SU-DHL-6 (cell line): ENCODE data around the gene SLC18A3.

Experiments
- EZH2phosphoT487 ChIP-seq: fragments of 200-600 bp; sonication (generic), shearing (Covaris generic); conservative IDR thresholded peaks from 2 replicates; pipeline ENCODE4 v1.6.1; 2018; ENCODE audit warnings: mild to moderate bottlenecking, antibody characterized with exemption, low read length, moderate library complexity, mixed read lengths
- TF ChIP-seq, protein P1 (sequence below): fragments of 200-600 bp; sonication (generic); IDR thresholded peaks from one replicate; pipeline ENCODE4 v1.5.1; 2017; ENCODE audit warnings: antibody characterized with exemption, mild to moderate bottlenecking, low read length, moderate library complexity; ENCODE audit not compliant: insufficient read depth, poor library complexity, severe bottlenecking

DNA sequence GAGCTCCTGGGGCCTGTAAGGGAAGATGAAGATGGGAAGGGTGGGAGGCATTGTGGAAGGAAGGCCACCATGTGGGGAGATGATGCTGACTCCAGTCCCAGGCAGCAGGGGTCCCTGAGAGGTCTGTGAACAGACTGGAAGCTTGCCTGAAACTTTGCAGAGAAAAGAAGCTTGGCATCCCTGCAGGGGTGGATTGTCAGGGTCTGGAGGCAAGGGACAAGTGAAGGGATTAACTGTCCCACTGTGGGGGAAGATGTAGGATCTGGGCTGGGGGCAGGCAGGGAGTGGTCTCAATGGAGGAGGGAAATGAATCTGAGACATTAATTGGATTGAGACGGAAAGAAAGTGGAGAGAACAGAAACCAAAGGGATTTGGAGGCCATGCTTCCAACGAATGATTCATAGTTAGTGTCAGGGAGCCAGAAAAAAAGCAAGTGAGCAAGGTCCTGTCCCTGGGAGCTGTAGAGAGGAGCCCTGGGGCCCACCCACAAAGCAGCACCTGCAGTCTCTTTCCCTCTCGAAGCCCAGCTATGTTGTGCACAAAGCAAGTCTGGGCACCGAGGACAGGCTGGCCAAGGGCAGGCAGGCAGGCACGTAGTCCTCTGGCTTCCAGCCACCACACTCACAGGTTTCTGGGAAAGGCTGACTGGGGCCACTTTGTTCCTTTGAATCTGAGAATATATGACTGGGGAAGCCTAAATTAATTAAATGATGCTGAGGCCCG lies 4.7 kb upstream of the SLC18A3 start:
- TF ChIP-seq, protein P1, sequence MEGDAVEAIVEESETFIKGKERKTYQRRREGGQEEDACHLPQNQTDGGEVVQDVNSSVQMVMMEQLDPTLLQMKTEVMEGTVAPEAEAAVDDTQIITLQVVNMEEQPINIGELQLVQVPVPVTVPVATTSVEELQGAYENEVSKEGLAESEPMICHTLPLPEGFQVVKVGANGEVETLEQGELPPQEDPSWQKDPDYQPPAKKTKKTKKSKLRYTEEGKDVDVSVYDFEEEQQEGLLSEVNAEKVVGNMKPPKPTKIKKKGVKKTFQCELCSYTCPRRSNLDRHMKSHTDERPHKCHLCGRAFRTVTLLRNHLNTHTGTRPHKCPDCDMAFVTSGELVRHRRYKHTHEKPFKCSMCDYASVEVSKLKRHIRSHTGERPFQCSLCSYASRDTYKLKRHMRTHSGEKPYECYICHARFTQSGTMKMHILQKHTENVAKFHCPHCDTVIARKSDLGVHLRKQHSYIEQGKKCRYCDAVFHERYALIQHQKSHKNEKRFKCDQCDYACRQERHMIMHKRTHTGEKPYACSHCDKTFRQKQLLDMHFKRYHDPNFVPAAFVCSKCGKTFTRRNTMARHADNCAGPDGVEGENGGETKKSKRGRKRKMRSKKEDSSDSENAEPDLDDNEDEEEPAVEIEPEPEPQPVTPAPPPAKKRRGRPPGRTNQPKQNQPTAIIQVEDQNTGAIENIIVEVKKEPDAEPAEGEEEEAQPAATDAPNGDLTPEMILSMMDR: no peak
- TF ChIP-seq EZH2phosphoT487: no peak
